Measurements from ENCODE around the gene TRIML2.

The TRIML2 gene

GRCh38 chr4:188109157-188109755 lies at the start of gene TRIML2:
Gene TRIML2, minus strand, starts transcription at chr4:188109603. Its CDS starts 4,235 bp downstream, at chr4:188105368.
- DNase-seq: no peak

GRCh38 chr4:188158336-188158735 lies 48.9 kb upstream of the TRIML2 start:
- DNase-seq: no peak

- peak; percentile 4 for DNase-seq
Measured at GRCh38 chr4:188154668-188155405, 45.4 kb upstream of the TRIML2 start.

GRCh38 chr4:188147776-188148175 lies 38.4 kb upstream of the TRIML2 start:
- DNase-seq: no peak

GRCh38 chr4:188147176-188147575 lies 37.8 kb upstream of the TRIML2 start:
- DNase-seq: no peak

- no peak for DNase-seq
Measured at GRCh38 chr4:188146618-188147017, 37.2 kb upstream of the TRIML2 start.

- no peak for DNase-seq
Measured at GRCh38 chr4:188145601-188146000, 36.2 kb upstream of the TRIML2 start.

GRCh38 chr4:188143731-188144130 lies 34.3 kb upstream of the TRIML2 start:
- DNase-seq: no peak

- no peak for DNase-seq
Measured at GRCh38 chr4:188139671-188140070, 30.3 kb upstream of the TRIML2 start.

- DNase-seq: no peak
Measured at GRCh38 chr4:188139141-188139540, 29.7 kb upstream of the TRIML2 start, which contains the start of gene TRIML1. Gene TRIML1, plus strand, starts transcription at chr4:188139441. Its CDS starts 118 bp downstream, at chr4:188139559.

- DNase-seq: no peak
Measured at GRCh38 chr4:188138227-188138626, 28.8 kb upstream of the TRIML2 start.

GRCh38 chr4:188132232-188132631 lies 22.8 kb upstream of the TRIML2 start:
- no peak for DNase-seq

- DNase-seq: no peak
Measured at GRCh38 chr4:188130355-188130754, 21.0 kb upstream of the TRIML2 start.

GRCh38 chr4:188127214-188127874 lies 17.9 kb upstream of the TRIML2 start:
- DNase-seq: no peak

- DNase-seq: no peak
Measured at GRCh38 chr4:188121530-188121929, 12.1 kb upstream of the TRIML2 start.

- DNase-seq: no peak
Measured at GRCh38 chr4:188117631-188118324, 8.4 kb upstream of the TRIML2 start.

GRCh38 chr4:188113156-188113555 lies 3.8 kb upstream of the TRIML2 start:
- DNase-seq: no peak

GRCh38 chr4:188111955-188112354 lies 2.6 kb upstream of the TRIML2 start:
- no peak for DNase-seq

- DNase-seq: no peak
Measured at GRCh38 chr4:188110741-188111471, 1.5 kb upstream of the TRIML2 start.

- DNase-seq: no peak
Measured at GRCh38 chr4:188110036-188110435, 633 bp upstream of the TRIML2 start.

GRCh38 chr4:188107931-188108843 lies 1.2 kb downstream of the TRIML2 start:
- DNase-seq: no peak

GRCh38 chr4:188106454-188106853 lies 2.9 kb downstream of the TRIML2 start:
- no peak for DNase-seq

All from NCI-H526 treated with DMSO at 0.1 percent for 48 hours (cell line).